CMK (cell line): ENCODE data around the gene GINS3.
"Not testable (repeated sequence)": the region's sequence is repeated elsewhere in the genome, so short reads cannot be mapped to it uniquely, and the experiment has no call there.

Experiments used
- DNase-seq: peaks from one replicate; pipeline ENCODE4 v3.0.0-alpha.2; 2010; ENCODE audit warnings: low read depth

GINS3 gene

GRCh38 chr16:58393138-58393504 is 850 bp downstream of the GINS3 start:
- DNase-seq: no peak

- DNase-seq: not testable (repeated sequence)
Observed at GRCh38 chr16:58396897-58397296, 4.6 kb downstream of the GINS3 start.

- no peak for DNase-seq
Observed at GRCh38 chr16:58399718-58400633, 7.7 kb downstream of the GINS3 start.

- DNase-seq: not testable (repeated sequence)
Observed at GRCh38 chr16:58401305-58401704, 9.0 kb downstream of the GINS3 start.

- DNase-seq: no peak
Observed at GRCh38 chr16:58402796-58403195, 10.5 kb downstream of the GINS3 start.

GRCh38 chr16:58409316-58409973 is 17.2 kb downstream of the GINS3 start:
- no peak for DNase-seq

- no peak for DNase-seq
Observed at GRCh38 chr16:58411336-58411735, 19.1 kb downstream of the GINS3 start.

- no peak for DNase-seq
Observed at GRCh38 chr16:58411736-58412614, 19.7 kb downstream of the GINS3 start.

- not testable (repeated sequence) for DNase-seq
Observed at GRCh38 chr16:58412615-58412970, 20.3 kb downstream of the GINS3 start.

GRCh38 chr16:58413359-58413758 is 21.1 kb downstream of the GINS3 start:
- no peak for DNase-seq

- no peak for DNase-seq
Observed at GRCh38 chr16:58415003-58415402, 22.7 kb downstream of the GINS3 start.

- DNase-seq: not testable (repeated sequence)
Observed at GRCh38 chr16:58415961-58416360, 23.7 kb downstream of the GINS3 start.

GRCh38 chr16:58417035-58417434 is 24.8 kb downstream of the GINS3 start:
- no peak for DNase-seq

- DNase-seq: no peak
Observed at GRCh38 chr16:58417600-58417999, 25.3 kb downstream of the GINS3 start.

- no peak for DNase-seq
Observed at GRCh38 chr16:58418026-58418425, 25.8 kb downstream of the GINS3 start.

GRCh38 chr16:58418601-58419000 is 26.3 kb downstream of the GINS3 start:
- DNase-seq: no peak

- DNase-seq: no peak
Observed at GRCh38 chr16:58419241-58419990, 27.1 kb downstream of the GINS3 start.

GRCh38 chr16:58421059-58421458 is 28.8 kb downstream of the GINS3 start:
- no peak for DNase-seq

GRCh38 chr16:58421529-58421928 is 29.3 kb downstream of the GINS3 start:
- no peak for DNase-seq

GRCh38 chr16:58422809-58423208 is 30.5 kb downstream of the GINS3 start:
- DNase-seq: no peak

GRCh38 chr16:58425245-58425644 is 33.0 kb downstream of the GINS3 start:
- DNase-seq: no peak
